Measurements from ENCODE around the gene XPNPEP3.

DNA sequence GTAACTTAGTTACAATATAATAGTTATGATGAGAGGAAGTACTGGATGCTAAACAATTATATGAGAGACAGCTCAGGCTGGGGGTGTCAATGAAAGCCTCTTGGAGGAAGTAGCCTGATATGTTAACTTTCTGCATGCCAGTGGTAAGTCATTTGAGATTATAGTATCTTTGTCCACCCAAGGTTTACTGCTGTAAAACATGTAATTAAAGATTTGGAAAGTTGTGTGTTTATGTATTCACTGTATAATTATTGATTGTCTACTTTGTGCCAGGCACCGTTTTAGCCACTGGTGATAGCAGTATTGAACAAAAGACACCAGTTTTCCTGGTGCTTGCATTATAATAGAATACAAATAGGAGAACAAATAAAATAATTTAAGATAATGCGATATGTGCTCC lies 5.6 kb downstream of the XPNPEP3 start:
- TF ChIP-seq EZH2 (IDR thresholded peaks at IDR 0.05; ENCODE audit: insufficient read depth, poor library complexity, severe bottlenecking) (no peak), EZH2phosphoT487 (IDR thresholded peaks at IDR 0.05; ENCODE audit: insufficient read depth, low read depth) (no peak)
